RWPE2 (cell line): ENCODE results near the gene NUMB.

ENCODE experiments used
- ATAC-seq: fragments of 200-7000 bp; cut with Tn5 transposase; 3 replicates; pipeline ENCODE4 v1.9.1; 2021; ENCODE audit warnings: low read depth
- DNase-seq: peaks from one replicate; pipeline ENCODE4 v3.0.0-alpha.2; 2020; ENCODE audit warnings: low spot score
- H3K27ac ChIP-seq: fragments of 450-650 bp; 2 replicates; pipeline ENCODE4 v1.5.1; 2017; ENCODE audit warnings: mild to moderate bottlenecking; ENCODE audit not compliant: poor library complexity, severe bottlenecking
- H3K27me3 ChIP-seq: fragments of 250-450 bp; sonication (Bioruptor Pico); 2 replicates; pipeline ENCODE4 v1.5.1; 2021; ENCODE audit warnings: mild to moderate bottlenecking, moderate library complexity; ENCODE audit not compliant: insufficient read depth, poor library complexity, severe bottlenecking
- H3K36me3 ChIP-seq: fragments of 250-450 bp; sonication (Bioruptor Pico); 2 replicates; pipeline ENCODE4 v1.5.1; 2020; ENCODE audit warnings: low read depth, mild to moderate bottlenecking, moderate library complexity
- H3K4me1 ChIP-seq: fragments of 250-450 bp; sonication (Bioruptor Pico); 2 replicates; pipeline ENCODE4 v1.5.1; 2021; ENCODE audit warnings: mild to moderate bottlenecking, moderate library complexity; ENCODE audit not compliant: insufficient read depth, poor library complexity, severe bottlenecking
- H3K4me3 ChIP-seq: fragments of 250-450 bp; sonication (Bioruptor Pico); 2 replicates; pipeline ENCODE4 v1.5.1; 2021; ENCODE audit warnings: mild to moderate bottlenecking, moderate library complexity; ENCODE audit not compliant: severe bottlenecking
- H3K9me3 ChIP-seq: fragments of 250-450 bp; sonication (Bioruptor Pico); 2 replicates; pipeline ENCODE4 v1.5.1; 2021; ENCODE audit warnings: mild to moderate bottlenecking, moderate library complexity; ENCODE audit not compliant: severe bottlenecking
- CTCF ChIP-seq: fragments of 450-650 bp; IDR thresholded peaks from one replicate; pipeline ENCODE4 v1.5.1; 2017; ENCODE audit warnings: mild to moderate bottlenecking, moderate library complexity; ENCODE audit not compliant: poor library complexity, severe bottlenecking

The NUMB gene

GRCh38 chr14:73437206-73437605 lies 21.1 kb downstream of the NUMB start:
- no peak for TF ChIP-seq CTCF
- H3K27me3 ChIP-seq = no peaks in the 10 kb centered on the region
- no peak for ATAC-seq
- peaks cover 3% of the 10 kb centered on the region; the same call in 1 of the 2 replicates for H3K36me3 ChIP-seq
- no peaks in the 10 kb centered on the region for H3K9me3 ChIP-seq
- DNase-seq = no peak
- no peaks in the 10 kb centered on the region for H3K4me1 ChIP-seq
- no peak overlapping the region for H3K27ac ChIP-seq
- H3K4me3 ChIP-seq = no peak overlapping the region

GRCh38 chr14:73432124-73432523 lies 26.2 kb downstream of the NUMB start:
- DNase-seq (no peak), ATAC-seq (no peak)
- Histone ChIP-seq H3K4me1 (no peaks in the 10 kb centered on the region), H3K9me3 (no peaks in the 10 kb centered on the region), H3K27me3 (no peaks in the 10 kb centered on the region), H3K27ac (no peak overlapping the region), H3K4me3 (no peak overlapping the region), H3K36me3 (no peaks in the 10 kb centered on the region)
- TF ChIP-seq CTCF = no peak

DNA sequence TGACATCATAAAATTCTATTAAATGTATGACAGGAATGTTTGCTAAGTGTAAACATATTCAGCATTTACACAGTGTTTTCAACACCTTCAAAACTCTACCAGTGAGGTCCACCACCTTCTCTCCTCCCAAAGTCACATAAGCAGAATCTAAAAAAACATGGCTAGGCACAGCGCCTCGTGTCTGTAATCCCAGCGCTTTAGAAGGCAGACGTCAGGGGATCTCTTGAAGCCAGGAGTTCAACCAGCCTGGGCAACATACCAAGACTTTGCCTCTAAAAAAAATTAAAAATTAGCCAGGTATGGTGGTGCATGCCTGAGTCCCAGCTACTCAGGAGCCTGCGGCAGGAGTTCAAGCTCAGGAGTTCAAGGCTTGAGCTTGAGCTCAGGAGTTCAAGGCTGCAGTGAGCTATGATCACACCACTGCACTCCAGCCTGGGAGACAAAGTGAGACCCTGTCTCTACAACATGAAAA lies 30.0 kb downstream of the NUMB start:
- no peaks in the 10 kb centered on the region for H3K9me3 ChIP-seq
- H3K27me3 ChIP-seq = no peaks in the 10 kb centered on the region
- H3K36me3 ChIP-seq = peaks cover 3% of the 10 kb centered on the region; the same call in 1 of the 2 replicates
- ATAC-seq = no peak
- TF ChIP-seq CTCF = no peak
- no peak for DNase-seq
- H3K4me3 ChIP-seq = no peak overlapping the region
- no peaks in the 10 kb centered on the region for H3K4me1 ChIP-seq
- no peak overlapping the region for H3K27ac ChIP-seq

GRCh38 chr14:73427516-73428264 lies 30.7 kb downstream of the NUMB start:
- no peaks in the 10 kb centered on the region for H3K27me3 ChIP-seq
- H3K4me3 ChIP-seq = no peak overlapping the region
- H3K27ac ChIP-seq = no peak overlapping the region
- no peaks in the 10 kb centered on the region for H3K4me1 ChIP-seq
- TF ChIP-seq CTCF = no peak
- no peak for DNase-seq
- H3K36me3 ChIP-seq = peaks cover 3% of the 10 kb centered on the region; the same call in 1 of the 2 replicates
- ATAC-seq = no peak
- H3K9me3 ChIP-seq = no peaks in the 10 kb centered on the region

- ATAC-seq (no peak), DNase-seq (no peak)
- H3K9me3 ChIP-seq = no peaks in the 10 kb centered on the region
- peaks cover 3% of the 10 kb centered on the region; the same call in 1 of the 2 replicates for H3K36me3 ChIP-seq
- no peak overlapping the region for H3K27ac ChIP-seq
- TF ChIP-seq CTCF = no peak
- H3K4me1 ChIP-seq = no peaks in the 10 kb centered on the region
- no peaks in the 10 kb centered on the region for H3K27me3 ChIP-seq
- H3K4me3 ChIP-seq = no peak overlapping the region
Observed at GRCh38 chr14:73426877-73427276, 31.5 kb downstream of the NUMB start.
